Activated CD8-positive, alpha-beta T cell treated with anti-CD3 and anti-CD28 coated beads, Interleukin-2, amount 10 ng/mL, durations not matched to agents 7 days and 5 days (primary cell): ENCODE measurements around the gene SUCLG1. TPM values are rescaled to one million over a fixed set of nuclear protein-coding genes. Genes with fewer than 3 reads are reported as not detected.
A peak's percentile ranks its signal among the peaks of the same experiment; 100 is the strongest.

ENCODE experiments used
- ATAC-seq: fragments of 150-1000 bp; cut with Tn5 transposase; one replicate; pipeline ENCODE4 v1.10.0; 2021; ENCODE audit warnings: moderate library complexity
- CTCF ChIA-PET: fragments of 350-600 bp; sonication (Branson Sonifier 250); formaldehyde crosslinking; loops from one replicate; lab custom pipeline; 2021; ENCODE audit warnings: antibody characterized with exemption; lab: Charles Lee
- POLR2A ChIA-PET: fragments of 350-600 bp; sonication (Branson Sonifier 250); formaldehyde crosslinking; loops from one replicate; lab custom pipeline; 2021; ENCODE audit warnings: antibody characterized with exemption; lab: Charles Lee
- DNase-seq: peaks from one replicate; pipeline ENCODE4 v3.0.0-alpha.2; 2020
- H3K27ac Mint-ChIP-seq: one replicate; pipeline ENCODE4 v1.8.0; 2021; ENCODE audit warnings: mild to moderate bottlenecking, mixed read lengths
- H3K27me3 Mint-ChIP-seq: one replicate; pipeline ENCODE4 v1.8.0; 2021; ENCODE audit warnings: low read depth, mixed read lengths
- H3K36me3 Mint-ChIP-seq: one replicate; pipeline ENCODE4 v1.8.0; 2021; ENCODE audit warnings: low read depth, mixed read lengths
- H3K4me1 Mint-ChIP-seq: one replicate; pipeline ENCODE4 v1.8.0; 2021; ENCODE audit warnings: low read depth, mixed read lengths
- H3K4me3 Mint-ChIP-seq: one replicate; pipeline ENCODE4 v1.8.0; 2021; ENCODE audit warnings: mild to moderate bottlenecking, mixed read lengths
- H3K9me3 Mint-ChIP-seq: one replicate; pipeline ENCODE4 v1.8.0; 2022; ENCODE audit warnings: mixed read lengths; ENCODE audit not compliant: insufficient read depth
- total RNA-seq, 2 experiments: library from RNA; stranded (reverse); gene quantifications; one replicate each; pipeline ENCODE4 v1.2.3, GENCODE V29; 2021

SUCLG1 gene
- total RNA-seq, 2 experiments from 2014 or later = 76.4 to 81.8 TPM

DNA sequence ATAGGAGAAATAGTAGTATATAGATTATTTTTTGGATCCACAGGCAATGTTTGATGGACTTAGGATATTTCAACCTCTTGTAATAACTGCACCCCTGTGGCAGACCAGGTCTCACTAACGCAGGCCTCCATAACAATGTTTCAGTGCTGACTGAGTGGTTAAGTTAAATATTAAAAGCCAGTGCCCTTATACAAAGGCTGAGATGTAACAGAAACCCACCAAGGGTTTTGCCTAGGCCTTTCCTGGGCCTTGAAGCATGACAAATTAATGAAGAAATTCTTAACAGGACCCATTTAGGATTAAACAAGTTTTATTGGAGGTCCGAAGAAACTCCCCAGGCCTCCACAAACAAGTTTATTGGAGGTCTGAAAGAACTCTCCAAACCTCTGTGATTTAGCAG, 1.6 kb upstream of the SUCLG1 start:
- ChIA-PET POLR2A (no interaction called here), CTCF (no interaction called here)
- H3K27ac Mint-ChIP-seq = no peak overlapping the region
- H3K36me3 Mint-ChIP-seq = peaks cover 3% of the 10 kb centered on the region
- peaks cover 30% of the 10 kb centered on the region for H3K4me1 Mint-ChIP-seq
- no peaks in the 10 kb centered on the region for H3K9me3 Mint-ChIP-seq
- DNase-seq (no peak), ATAC-seq (no peak)
- no peak overlapping the region for H3K4me3 Mint-ChIP-seq
- H3K27me3 Mint-ChIP-seq = no peaks in the 10 kb centered on the region

DNA sequence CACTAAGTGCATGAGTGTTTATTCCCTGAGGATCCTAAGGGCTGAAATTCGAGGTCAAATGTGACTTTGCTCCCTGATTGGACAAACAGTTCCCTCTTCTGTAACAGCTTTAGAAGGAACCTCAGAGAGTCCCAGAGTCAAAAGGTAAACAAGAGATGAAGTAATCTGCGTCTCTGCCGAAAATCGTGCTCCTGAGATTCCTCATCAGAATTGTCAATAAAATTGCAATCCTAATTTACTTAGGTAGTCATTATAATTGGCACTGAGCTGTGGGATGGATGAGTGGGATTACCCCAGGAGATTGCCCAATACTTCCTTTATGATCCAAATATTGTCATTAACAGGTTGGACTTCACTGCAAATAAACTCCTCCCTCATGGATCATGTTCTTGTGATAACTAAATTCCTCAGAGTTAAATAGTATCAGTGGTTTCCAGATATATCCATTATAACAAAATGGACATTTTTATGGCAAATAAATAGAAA, 907 bp upstream of the SUCLG1 start:
- POLR2A ChIA-PET = interaction anchor here (1.1 to 1.4 kb wide), 2 partner anchors 422 to 509 kb away, joined by 3 read pairs; no protein-coding TSS in a partner anchor
- DNase-seq (no peak), ATAC-seq (no peak)
- CTCF ChIA-PET = interaction anchor here (1.0 to 3.7 kb wide), 2 partner anchors 397 to 466 kb away, joined by 3 to 16 read pairs; no protein-coding TSS in a partner anchor
- H3K4me1 Mint-ChIP-seq = peaks cover 30% of the 10 kb centered on the region
- H3K9me3 Mint-ChIP-seq = no peaks in the 10 kb centered on the region
- H3K36me3 Mint-ChIP-seq = peaks cover 3% of the 10 kb centered on the region
- peak overlapping the region; percentile 85 for H3K4me3 Mint-ChIP-seq
- H3K27me3 Mint-ChIP-seq = no peaks in the 10 kb centered on the region
- H3K27ac Mint-ChIP-seq = peak overlapping the region; percentile 97

GRCh38 chr2:84458551-84459017, 496 bp downstream of the SUCLG1 start:
- Mint-ChIP-seq H3K36me3 (peaks cover 3% of the 10 kb centered on the region), H3K27ac (peak overlapping the region; percentile 97), H3K4me3 (peak overlapping the region; percentile 85), H3K27me3 (no peaks in the 10 kb centered on the region), H3K4me1 (peaks cover 36% of the 10 kb centered on the region), H3K9me3 (no peaks in the 10 kb centered on the region)
- ATAC-seq (peak; percentile 39), DNase-seq (peak; percentile 39)
- ChIA-PET POLR2A (interaction anchor here (0.8 to 1.6 kb wide), 5 partner anchors 12 to 431 kb away, joined by 3 to 5 read pairs (median 3); no protein-coding TSS in a partner anchor), CTCF (interaction anchor here (1.0 to 3.7 kb wide), 3 partner anchors 33 to 467 kb away, joined by 3 to 16 read pairs (median 4); no protein-coding TSS in a partner anchor)

GRCh38 chr2:84457686-84458085, 1.4 kb downstream of the SUCLG1 start:
- POLR2A ChIA-PET = no interaction called here
- no peak for ATAC-seq
- no peak for DNase-seq
- H3K27me3 Mint-ChIP-seq = no peaks in the 10 kb centered on the region
- no peaks in the 10 kb centered on the region for H3K9me3 Mint-ChIP-seq
- H3K36me3 Mint-ChIP-seq = peaks cover 3% of the 10 kb centered on the region
- peaks cover 36% of the 10 kb centered on the region for H3K4me1 Mint-ChIP-seq
- CTCF ChIA-PET = interaction anchor here (3.7 kb wide), 1 partner anchor 468 kb away, joined by 16 read pairs; no protein-coding TSS in a partner anchor
- H3K4me3 Mint-ChIP-seq = peak overlapping the region; percentile 85
- no peak overlapping the region for H3K27ac Mint-ChIP-seq

- H3K27me3 Mint-ChIP-seq = no peaks in the 10 kb centered on the region
- ChIA-PET CTCF (no interaction called here), POLR2A (no interaction called here)
- DNase-seq = no peak
- no peak overlapping the region for H3K27ac Mint-ChIP-seq
- peaks cover 36% of the 10 kb centered on the region for H3K4me1 Mint-ChIP-seq
- H3K36me3 Mint-ChIP-seq = peaks cover 3% of the 10 kb centered on the region
- H3K9me3 Mint-ChIP-seq = no peaks in the 10 kb centered on the region
- no peak for ATAC-seq
- H3K4me3 Mint-ChIP-seq = no peak overlapping the region
Measured at GRCh38 chr2:84456156-84456555, 2.9 kb downstream of the SUCLG1 start.

DNA sequence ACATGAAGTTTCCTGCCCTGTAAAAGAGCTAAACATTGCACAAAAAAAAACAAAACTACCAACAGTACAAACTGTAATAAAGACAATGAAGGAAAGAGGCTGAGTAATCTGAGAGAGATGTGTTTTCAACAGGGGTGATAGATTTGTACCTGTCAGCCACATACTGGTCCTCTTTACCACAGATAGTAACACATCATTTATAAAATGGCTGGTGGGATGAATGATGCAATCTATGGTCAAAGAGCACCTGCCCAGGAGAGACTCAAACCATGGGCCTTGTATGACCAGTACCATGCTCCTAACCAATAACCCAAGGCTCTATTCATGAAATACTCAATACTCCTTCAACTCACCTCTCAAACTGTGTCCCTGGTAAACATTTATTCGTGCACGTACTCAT, 4.5 kb downstream of the SUCLG1 start:
- DNase-seq (no peak), ATAC-seq (no peak)
- ChIA-PET POLR2A (interaction anchor here (0.6 kb wide), 1 partner anchor 192 kb away, joined by 3 read pairs; no protein-coding TSS in a partner anchor), CTCF (no interaction called here)
- Mint-ChIP-seq H3K27ac (no peak overlapping the region), H3K36me3 (peaks cover 3% of the 10 kb centered on the region), H3K4me3 (no peak overlapping the region), H3K9me3 (no peaks in the 10 kb centered on the region), H3K27me3 (no peaks in the 10 kb centered on the region), H3K4me1 (peaks cover 36% of the 10 kb centered on the region)

DNA sequence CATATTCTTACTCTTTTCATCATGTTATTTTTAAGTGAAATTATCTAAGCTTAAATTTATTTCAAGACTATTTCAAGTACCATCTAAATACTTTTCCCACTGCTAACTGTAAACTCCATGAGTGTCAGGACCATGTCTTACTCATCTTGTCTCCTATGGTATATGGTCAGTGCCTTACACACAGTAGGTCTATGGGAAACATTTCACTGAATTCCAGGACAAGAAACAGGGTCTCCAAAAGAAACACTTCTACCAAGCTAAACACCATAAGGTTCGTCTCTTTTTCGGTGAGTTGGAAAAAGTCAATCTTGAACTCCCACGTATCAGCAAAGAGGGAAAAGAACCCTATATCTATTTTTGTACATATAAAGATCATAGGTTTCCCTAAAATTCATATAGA, 6.5 kb downstream of the SUCLG1 start:
- Mint-ChIP-seq H3K27me3 (no peaks in the 10 kb centered on the region), H3K27ac (no peak overlapping the region), H3K36me3 (peaks cover 10% of the 10 kb centered on the region), H3K9me3 (no peaks in the 10 kb centered on the region), H3K4me3 (no peak overlapping the region), H3K4me1 (peaks cover 31% of the 10 kb centered on the region)
- ATAC-seq = no peak
- ChIA-PET CTCF (interaction anchor here (1.4 kb wide), 1 partner anchor 16 kb away, joined by 3 read pairs; no protein-coding TSS in a partner anchor), POLR2A (no interaction called here)
- DNase-seq = no peak

DNA sequence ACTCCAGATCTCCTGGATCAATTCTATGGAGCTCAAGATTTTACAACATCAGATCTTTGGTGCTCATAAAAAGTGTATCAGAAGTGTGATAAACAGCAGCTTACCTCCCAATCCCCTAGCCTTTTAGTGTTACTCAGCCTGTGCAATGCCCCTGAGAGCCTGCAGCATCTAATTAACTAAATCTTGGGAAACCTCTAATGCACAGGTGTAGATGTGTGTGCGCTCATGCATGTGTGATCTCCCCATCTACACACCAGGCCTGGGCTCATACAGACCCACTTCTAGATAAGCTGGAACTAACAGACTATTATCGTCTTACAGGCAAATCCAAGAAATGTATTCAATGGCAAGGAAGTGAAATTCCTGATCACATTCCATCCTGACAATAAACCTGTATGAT, 7.5 kb downstream of the SUCLG1 start:
- CTCF ChIA-PET = interaction anchor here (1.3 kb wide), 1 partner anchor 27 kb away, joined by 3 read pairs; no protein-coding TSS in a partner anchor
- POLR2A ChIA-PET = no interaction called here
- Mint-ChIP-seq H3K4me3 (no peak overlapping the region), H3K27me3 (no peaks in the 10 kb centered on the region), H3K27ac (no peak overlapping the region), H3K9me3 (no peaks in the 10 kb centered on the region), H3K36me3 (peaks cover 17% of the 10 kb centered on the region), H3K4me1 (peaks cover 26% of the 10 kb centered on the region)
- DNase-seq = no peak
- no peak for ATAC-seq

DNA sequence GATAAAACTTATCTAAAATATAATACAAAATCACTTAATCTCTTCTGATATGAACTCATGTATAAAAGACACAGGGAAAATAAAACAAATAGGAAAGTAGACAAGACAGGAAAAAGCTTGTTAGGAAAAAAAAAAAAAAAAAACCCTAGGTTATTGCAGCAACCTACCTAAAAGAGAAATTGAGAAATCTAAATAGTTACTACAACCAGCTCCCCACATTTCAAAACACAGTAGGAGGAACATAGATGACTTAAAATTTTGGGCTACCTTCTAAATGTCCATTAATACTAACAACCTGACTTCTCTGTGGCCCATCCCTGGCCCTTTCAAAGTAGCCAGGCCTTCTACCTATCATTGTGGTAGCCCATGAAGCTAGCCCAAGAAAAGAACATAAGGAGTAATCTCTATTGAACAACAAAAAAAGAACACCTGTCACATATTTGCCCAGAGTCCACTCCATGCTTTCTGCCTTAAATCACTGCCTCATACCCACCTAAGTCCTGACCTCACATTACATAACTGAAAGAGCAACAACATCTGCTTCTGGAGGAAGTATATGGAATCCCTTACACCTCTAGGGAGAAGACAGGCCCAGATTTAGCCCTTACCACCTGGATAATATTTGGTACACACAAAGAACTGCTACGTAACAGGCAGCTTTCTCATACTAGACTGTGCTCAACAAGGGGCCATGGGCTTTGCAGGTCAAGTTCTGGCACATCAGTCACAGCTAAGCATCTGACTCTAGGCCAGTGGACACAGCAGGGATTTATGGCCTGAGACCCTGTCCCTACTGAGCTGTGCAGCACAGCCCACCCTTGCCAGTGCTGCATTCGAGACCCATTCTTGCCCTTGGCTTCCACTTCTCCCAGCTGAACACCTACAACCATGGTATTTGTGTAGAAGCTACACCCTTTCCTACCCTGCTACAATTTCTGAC, 8.5 kb downstream of the SUCLG1 start:
- ChIA-PET CTCF (interaction anchor here (1.3 kb wide), 1 partner anchor 26 kb away, joined by 3 read pairs; no protein-coding TSS in a partner anchor), POLR2A (no interaction called here)
- Mint-ChIP-seq H3K4me3 (no peak overlapping the region), H3K4me1 (peaks cover 26% of the 10 kb centered on the region), H3K9me3 (no peaks in the 10 kb centered on the region), H3K27ac (no peak overlapping the region), H3K27me3 (no peaks in the 10 kb centered on the region), H3K36me3 (peaks cover 27% of the 10 kb centered on the region)
- DNase-seq (no peak), ATAC-seq (no peak)

- ChIA-PET CTCF (no interaction called here), POLR2A (no interaction called here)
- peaks cover 32% of the 10 kb centered on the region for H3K36me3 Mint-ChIP-seq
- no peaks in the 10 kb centered on the region for H3K9me3 Mint-ChIP-seq
- no peak for ATAC-seq
- DNase-seq = no peak
- H3K27me3 Mint-ChIP-seq = no peaks in the 10 kb centered on the region
- no peak overlapping the region for H3K27ac Mint-ChIP-seq
- peaks cover 25% of the 10 kb centered on the region for H3K4me1 Mint-ChIP-seq
- no peak overlapping the region for H3K4me3 Mint-ChIP-seq
Measured at GRCh38 chr2:84449711-84450110, 9.4 kb downstream of the SUCLG1 start.

DNA sequence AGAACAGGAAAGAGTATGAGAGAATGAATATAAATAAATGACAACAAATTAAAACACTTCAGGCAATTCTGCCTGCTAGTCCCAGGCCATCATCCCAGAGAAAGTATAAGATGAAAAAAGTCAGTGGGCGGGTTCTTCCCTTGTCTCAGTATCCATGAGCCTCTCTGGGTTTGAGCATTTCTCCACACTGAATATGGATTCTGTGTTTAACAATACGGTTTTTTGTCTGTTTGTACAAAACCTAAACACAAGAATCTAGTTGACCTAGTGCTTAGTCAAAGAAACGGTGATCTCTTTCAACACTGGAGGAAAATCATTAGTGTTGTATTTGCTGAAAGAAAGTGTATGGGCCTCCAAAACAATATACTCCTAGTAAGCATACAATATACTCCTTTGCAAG, 10.0 kb downstream of the SUCLG1 start:
- ChIA-PET POLR2A (no interaction called here), CTCF (no interaction called here)
- Mint-ChIP-seq H3K27me3 (no peaks in the 10 kb centered on the region), H3K4me1 (peaks cover 22% of the 10 kb centered on the region), H3K9me3 (no peaks in the 10 kb centered on the region), H3K36me3 (peaks cover 36% of the 10 kb centered on the region), H3K27ac (no peak overlapping the region), H3K4me3 (no peak overlapping the region)
- DNase-seq (no peak), ATAC-seq (no peak)
